HEK293 (cell line): Measurements from ENCODE around the gene ZBTB44.
A peak's percentile ranks its signal among the peaks of the same experiment; 100 is the strongest.
"Not testable (repeated sequence)": the region's sequence is repeated elsewhere in the genome, so short reads cannot be mapped to it uniquely, and the experiment has no call there.

Experiments used
- CTCF ChIA-PET: fragments of 350-600 bp; formaldehyde crosslinking; extraction: SDS; loops from one replicate; lab custom pipeline; 2021; ENCODE audit warnings: antibody characterized with exemption; lab: Yijun Ruan, JAX
- POLR2A ChIA-PET: fragments of 300-600 bp; formaldehyde crosslinking; extraction: SDS; loops from one replicate; lab custom pipeline; 2020; ENCODE audit warnings: antibody characterized with exemption, inconsistent platforms; lab: Yijun Ruan, JAX
- H3K27ac ChIP-seq: fragments of 200-500 bp; sonication (Bioruptor generic); 2 replicates; pipeline ENCODE4 v1.5.1; 2014; ENCODE audit warnings: low read depth, low read length, control low read depth, inconsistent platforms; ENCODE audit errors: extremely low read depth
- H3K36me3 ChIP-seq, 2 experiments: fragments of 200-500 bp in 1 of 2; sonication (Bioruptor generic) in 1 of 2; 1 replicate in 1 of 2; 2 replicates in 1 of 2; pipeline ENCODE4 v1.5.1; 2014 to 2017; ENCODE audit warnings: inconsistent platforms in 2 of 2, low read length in 2 of 2; ENCODE audit not compliant: control insufficient read depth in 2 of 2, insufficient read depth in 1 of 2
- H3K4me1 ChIP-seq: fragments of 200-500 bp; sonication (Bioruptor generic); 2 replicates; pipeline ENCODE4 v1.5.1; 2014; ENCODE audit warnings: mild to moderate bottlenecking, low read length, inconsistent platforms; ENCODE audit not compliant: control insufficient read depth, insufficient read depth
- H3K4me3 ChIP-seq: 2 replicates; pipeline ENCODE4 v1.5.1; 2011; ENCODE audit warnings: low read depth, mild to moderate bottlenecking, control low read depth, low read length, moderate library complexity
- H3K9me3 ChIP-seq: fragments of 200-500 bp; sonication (Bioruptor generic); 2 replicates; pipeline ENCODE4 v1.5.1; 2014; ENCODE audit warnings: low read depth, low read length, inconsistent platforms; ENCODE audit not compliant: control insufficient read depth, insufficient read depth
- MZF1 ChIP-seq: fragments of 450-650 bp; formaldehyde crosslinking; IDR thresholded peaks from 2 replicates; pipeline ENCODE4 v1.5.1; 2017; ENCODE audit warnings: missing biosample characterization, missing genetic modification characterization, borderline replicate concordance
- PRDM1 ChIP-seq: fragments of 450-650 bp; formaldehyde crosslinking; IDR thresholded peaks from 2 replicates; pipeline ENCODE4; 2016; ENCODE audit warnings: missing biosample characterization, missing genetic modification characterization
- SETDB1 ChIP-seq: IDR thresholded peaks from one replicate; pipeline ENCODE4 v1.6.1; 2017; ENCODE audit warnings: mild to moderate bottlenecking, low read length, moderate library complexity, mixed read lengths; ENCODE audit not compliant: insufficient read length
- ZNF398 ChIP-seq: fragments of 450-650 bp; formaldehyde crosslinking; IDR thresholded peaks from 2 replicates; pipeline ENCODE4 v1.5.1; 2017; ENCODE audit warnings: missing biosample characterization, missing genetic modification characterization
- ZNF529 ChIP-seq: fragments of 450-650 bp; formaldehyde crosslinking; IDR thresholded peaks from 2 replicates; pipeline ENCODE4 v1.5.1; 2017; ENCODE audit warnings: missing genetic modification characterization, missing biosample characterization; ENCODE audit not compliant: insufficient replicate concordance
- ZNF558 ChIP-seq: fragments of 450-650 bp; formaldehyde crosslinking; IDR thresholded peaks from 2 replicates; pipeline ENCODE4 v1.5.1; 2016; ENCODE audit warnings: missing biosample characterization, missing genetic modification characterization
- ZNF639 ChIP-seq: fragments of 450-650 bp; formaldehyde crosslinking; IDR thresholded peaks from 2 replicates; pipeline ENCODE4 v1.5.1; 2016; ENCODE audit warnings: missing biosample characterization, missing genetic modification characterization
- ZNF658 ChIP-seq: fragments of 450-650 bp; formaldehyde crosslinking; IDR thresholded peaks from 2 replicates; pipeline ENCODE4; 2016; ENCODE audit warnings: missing biosample characterization, missing genetic modification characterization
- ZNF677 ChIP-seq: fragments of 450-650 bp; IDR thresholded peaks from 2 replicates; pipeline ENCODE4 v1.5.0; 2018; ENCODE audit warnings: missing biosample characterization, mild to moderate bottlenecking, missing genetic modification characterization, moderate library complexity
- ZXDB ChIP-seq: fragments of 450-650 bp; formaldehyde crosslinking; IDR thresholded peaks from 2 replicates; pipeline ENCODE4 v1.5.1; 2016; ENCODE audit warnings: missing biosample characterization, missing genetic modification characterization
- TF ChIP-seq, protein P1 (sequence below): fragments of 450-650 bp; formaldehyde crosslinking; IDR thresholded peaks from 2 replicates; pipeline ENCODE4 v1.5.1; 2017; ENCODE audit warnings: missing biosample characterization, missing genetic modification characterization

ZBTB44 gene

DNA sequence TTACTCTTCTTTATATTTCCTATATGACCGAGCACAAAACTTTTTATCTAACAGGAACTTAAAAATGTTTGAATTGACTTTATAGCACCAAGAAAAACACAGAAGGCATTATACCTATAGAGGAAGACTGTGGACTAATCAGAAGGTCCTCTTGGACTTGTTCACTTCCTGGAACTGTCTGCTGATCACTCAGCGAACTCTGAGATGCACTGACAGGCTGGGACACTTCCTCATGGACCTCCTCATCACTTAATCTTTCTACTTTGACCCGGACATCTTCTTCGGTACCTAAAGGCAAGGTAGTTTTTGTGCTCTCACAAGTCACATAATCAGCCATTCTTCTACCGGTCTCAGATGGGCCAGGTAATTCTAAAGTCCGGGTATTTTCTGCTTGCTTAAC lies 54.0 kb downstream of the ZBTB44 start:
- ChIA-PET POLR2A (no interaction called here), CTCF (no interaction called here)

DNA sequence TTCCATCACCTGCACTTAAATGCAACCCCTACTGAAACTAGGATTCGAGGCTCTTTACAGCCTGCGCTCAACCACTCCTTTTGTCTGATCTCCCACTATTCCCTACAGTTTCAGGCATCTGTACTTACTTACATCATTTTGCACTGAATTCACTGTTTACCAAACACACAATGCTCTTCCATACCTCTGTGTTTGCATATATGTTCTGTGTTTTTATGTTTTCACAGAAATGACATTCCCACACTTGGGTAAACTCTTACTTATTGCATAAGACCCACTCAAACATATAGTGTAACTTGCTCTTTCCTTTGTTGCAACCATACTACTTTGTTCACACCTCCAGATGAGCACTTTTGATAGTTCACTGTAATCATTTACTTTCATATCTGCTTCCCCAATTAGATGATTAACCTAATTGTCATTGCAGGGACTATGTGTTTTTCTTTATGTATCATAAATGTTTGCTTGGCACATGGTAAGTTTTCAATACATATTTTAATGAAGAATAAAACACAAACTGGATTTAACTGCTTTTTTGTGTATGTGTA lies 54.6 kb downstream of the ZBTB44 start:
- Histone ChIP-seq H3K4me3 (no peak overlapping the region), H3K27ac (no peak overlapping the region), H3K9me3 (no peaks in the 10 kb centered on the region), H3K36me3 (peaks cover 0 to 18% of the 10 kb centered on the region in 2 experiments; a peak in 1 of 3 replicates), H3K4me1 (no peaks in the 10 kb centered on the region)
- ChIA-PET POLR2A (no interaction called here), CTCF (no interaction called here)
- TF ChIP-seq MZF1 (no peak), ZNF677 (no peak)

More for the DNA sequence above, 54.0 kb downstream of the ZBTB44 start:
- TF ChIP-seq ZNF558 (no peak), ZNF639 (tag by site-specific recombination) (no peak), ZXDB (tag by site-specific recombination) (no peak), ZNF398 (tag by site-specific recombination) (no peak), PRDM1 (tag by site-specific recombination) (no peak), ZNF658 (no peak)
- TF ChIP-seq, protein P1, sequence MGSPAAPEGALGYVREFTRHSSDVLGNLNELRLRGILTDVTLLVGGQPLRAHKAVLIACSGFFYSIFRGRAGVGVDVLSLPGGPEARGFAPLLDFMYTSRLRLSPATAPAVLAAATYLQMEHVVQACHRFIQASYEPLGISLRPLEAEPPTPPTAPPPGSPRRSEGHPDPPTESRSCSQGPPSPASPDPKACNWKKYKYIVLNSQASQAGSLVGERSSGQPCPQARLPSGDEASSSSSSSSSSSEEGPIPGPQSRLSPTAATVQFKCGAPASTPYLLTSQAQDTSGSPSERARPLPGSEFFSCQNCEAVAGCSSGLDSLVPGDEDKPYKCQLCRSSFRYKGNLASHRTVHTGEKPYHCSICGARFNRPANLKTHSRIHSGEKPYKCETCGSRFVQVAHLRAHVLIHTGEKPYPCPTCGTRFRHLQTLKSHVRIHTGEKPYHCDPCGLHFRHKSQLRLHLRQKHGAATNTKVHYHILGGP (tag by site-specific recombination): no peak
- no peak overlapping the region for H3K4me3 ChIP-seq
- peaks cover 0 to 21% of the 10 kb centered on the region in 2 experiments; a peak in 1 of 3 replicates for H3K36me3 ChIP-seq
- H3K27ac ChIP-seq: no peak overlapping the region
- H3K4me1 ChIP-seq: no peaks in the 10 kb centered on the region
- no peaks in the 10 kb centered on the region for H3K9me3 ChIP-seq

DNA sequence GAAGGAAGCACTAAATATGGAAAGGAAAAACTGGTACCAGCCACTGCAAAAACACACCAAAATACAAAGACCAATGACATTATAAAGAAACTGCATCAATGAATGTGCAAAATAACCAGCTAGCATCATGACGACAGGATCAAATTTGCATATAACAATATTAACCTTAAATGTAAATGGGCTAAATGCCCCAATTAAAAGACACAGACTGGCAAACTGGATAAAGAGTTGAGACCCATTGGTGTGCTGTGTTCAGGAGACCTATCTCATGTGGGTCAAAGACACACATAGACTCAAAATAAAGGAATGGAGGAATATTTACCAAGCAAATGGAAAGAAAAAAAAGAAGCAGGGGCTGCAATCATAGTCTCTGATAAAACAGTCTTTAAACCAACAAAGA lies 63.0 kb downstream of the ZBTB44 start:
- TF ChIP-seq SETDB1 (peak; percentile 82), ZNF529 (tag by site-specific recombination) (peak; percentile 88)
- H3K4me3 ChIP-seq, H3K36me3 ChIP-seq, POLR2A ChIA-PET, H3K27ac ChIP-seq, H3K9me3 ChIP-seq, H3K4me1 ChIP-seq: not testable (repeated sequence)
- CTCF ChIA-PET: interaction anchor here (0.6 kb wide), 1 partner anchor 664 kb away, joined by 3 read pairs; no protein-coding TSS in a partner anchor

DNA sequence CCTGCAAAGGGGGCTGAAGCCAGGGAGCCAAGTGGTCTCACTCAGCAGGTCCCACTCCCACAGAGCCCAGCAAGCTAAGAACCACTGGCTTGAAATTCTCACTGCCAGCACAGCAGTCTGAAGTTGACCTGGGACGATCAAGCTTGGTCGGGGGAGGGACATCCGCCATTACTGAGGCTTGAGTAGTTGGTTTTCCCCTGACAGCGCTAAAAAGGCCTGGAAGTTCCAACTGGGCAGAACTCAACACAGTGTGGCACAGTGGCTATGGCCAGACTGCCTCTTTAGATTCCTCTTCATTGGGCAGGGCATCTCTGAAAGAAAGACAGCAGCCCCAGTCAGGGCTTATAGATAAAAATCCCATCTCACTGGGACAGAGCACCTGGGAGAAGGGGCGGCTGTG lies 64.8 kb downstream of the ZBTB44 start:
- POLR2A ChIA-PET, H3K4me1 ChIP-seq, H3K9me3 ChIP-seq, H3K4me3 ChIP-seq, CTCF ChIA-PET, H3K36me3 ChIP-seq, H3K27ac ChIP-seq: not testable (repeated sequence)
